NK-92 (cell line): ENCODE data around the gene SPAG17.

Experiments
- DNase-seq: peaks from one replicate; lab custom pipeline; 2025; ENCODE audit not compliant: unreplicated experiment; lab: John Stamatoyannopoulos, UW

SPAG17 gene

DNA sequence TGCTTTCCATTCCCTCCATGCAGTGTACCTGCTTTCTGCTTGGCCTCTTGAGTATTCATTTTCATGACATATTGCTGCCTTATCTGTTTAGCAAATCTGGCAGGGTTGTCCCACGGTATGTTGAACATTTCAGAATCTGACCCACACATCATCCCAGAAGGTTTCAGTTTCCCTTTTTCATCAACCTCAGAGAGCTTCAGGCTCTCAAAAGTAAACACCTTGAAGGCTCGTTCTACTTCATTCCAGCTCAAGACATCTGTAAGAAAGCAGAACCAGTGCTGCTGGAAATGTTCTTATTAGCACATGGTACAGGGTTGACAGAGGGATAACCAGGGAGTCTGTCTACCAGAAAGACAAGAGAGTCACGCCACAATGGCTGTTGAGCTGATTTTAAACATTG is 103.6 kb downstream of the SPAG17 start:
- DNase-seq = no peak

DNA sequence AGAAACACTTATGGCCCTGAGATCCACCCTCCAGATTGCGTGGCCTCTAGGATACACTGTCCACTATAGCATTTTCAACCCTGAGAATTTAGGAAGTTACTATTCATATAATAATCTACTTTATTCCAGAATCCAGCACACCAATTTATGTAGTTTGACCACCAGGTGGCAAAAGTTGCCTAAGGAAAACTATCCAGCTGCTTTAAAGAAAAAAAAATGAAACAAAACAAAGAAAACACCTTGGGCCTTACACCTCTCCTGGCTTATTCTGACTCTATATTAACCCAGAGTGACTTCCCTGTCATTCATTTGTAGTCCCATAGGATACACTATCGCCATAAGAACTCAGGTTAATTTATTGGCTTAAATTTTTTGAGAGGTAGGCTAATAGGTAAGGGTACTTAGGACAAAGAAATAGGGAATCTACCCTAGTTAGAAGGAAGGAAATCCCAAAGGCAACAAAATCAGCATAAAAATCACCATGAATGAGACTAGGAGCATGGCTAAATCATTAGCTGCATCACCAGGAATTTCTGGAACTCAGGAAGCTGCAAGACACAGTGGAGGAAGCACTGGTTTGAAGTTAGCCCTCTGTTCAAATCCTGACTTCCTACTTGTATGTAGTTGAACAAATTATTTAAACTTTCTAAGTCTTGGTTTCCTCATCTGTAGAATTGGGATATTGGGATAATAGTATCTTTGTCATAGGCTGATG is 107.5 kb downstream of the SPAG17 start:
- DNase-seq = no peak

DNA sequence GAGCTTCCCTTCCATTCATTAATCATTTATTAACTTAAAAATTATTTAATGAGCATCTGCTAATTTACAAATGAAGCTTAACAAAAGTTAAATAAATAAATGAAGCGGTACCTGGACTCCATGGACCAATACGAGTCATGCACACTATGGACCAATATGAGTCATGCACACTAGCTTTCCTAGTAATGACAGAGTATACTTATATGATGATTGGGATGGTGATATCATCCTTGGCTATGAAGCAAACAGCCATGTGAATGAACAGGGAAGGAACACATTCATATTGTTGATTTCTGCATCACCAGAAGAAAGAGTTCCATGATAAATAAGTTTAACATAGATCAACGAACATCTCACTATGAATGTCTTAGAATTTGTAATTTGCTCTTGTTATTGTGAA is 109.9 kb downstream of the SPAG17 start:
- DNase-seq = no peak

DNA sequence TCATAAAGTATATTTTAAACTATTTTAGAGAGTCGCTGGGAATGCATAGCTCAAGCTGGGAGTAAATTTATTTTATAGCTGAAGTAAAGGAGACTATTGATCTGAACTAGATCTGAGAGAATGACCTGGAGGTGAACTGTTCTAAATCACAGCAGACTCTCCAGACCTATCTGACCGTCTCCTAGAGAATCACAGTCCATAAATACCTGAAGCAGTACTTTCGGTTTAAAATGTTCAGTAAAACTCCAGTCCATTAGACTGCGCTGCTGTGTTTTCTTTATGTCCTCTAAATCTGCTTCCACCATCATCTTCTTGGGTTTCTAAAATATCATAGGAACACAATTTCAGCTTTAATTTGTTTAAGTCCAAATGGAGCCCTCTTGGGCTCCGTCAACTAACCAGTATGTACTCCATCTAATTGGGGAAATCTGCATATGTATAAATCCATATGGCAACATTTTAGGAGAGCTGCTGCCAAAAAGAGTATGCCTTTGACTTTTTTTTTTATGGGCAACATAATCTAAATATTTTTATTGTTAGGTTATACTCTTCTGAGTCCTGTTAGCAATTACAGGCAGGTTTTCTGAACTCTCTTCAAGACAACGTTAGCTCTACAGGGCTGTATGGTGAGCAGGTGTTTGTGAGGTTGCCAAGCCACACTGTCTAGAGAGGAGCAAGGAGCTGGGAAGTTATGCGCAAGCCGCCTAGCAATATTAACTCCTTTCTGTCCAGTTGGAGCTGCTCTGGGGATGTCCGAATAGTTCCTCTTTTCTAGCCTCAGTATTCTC is 111.2 kb downstream of the SPAG17 start:
- DNase-seq = no peak

DNA sequence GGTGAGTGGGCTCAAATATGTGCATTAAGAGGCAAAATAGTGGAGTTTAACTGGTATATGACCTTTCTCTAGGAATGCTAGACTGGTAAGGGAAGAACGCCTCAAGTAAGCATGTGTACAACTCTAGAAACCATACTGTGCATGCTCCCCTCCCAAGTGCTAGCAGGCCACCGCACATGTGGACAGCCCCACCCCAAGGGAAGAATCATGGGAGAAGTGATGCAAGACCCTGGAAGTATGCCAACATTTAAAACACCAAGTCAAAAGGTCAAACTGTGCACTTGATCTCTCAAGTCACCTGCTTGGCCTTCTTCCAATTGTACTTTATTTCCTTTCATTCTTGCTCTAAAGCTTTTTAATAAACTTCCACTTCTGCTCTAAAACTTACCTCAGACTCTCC is 135.0 kb downstream of the SPAG17 start:
- no peak for DNase-seq

DNA sequence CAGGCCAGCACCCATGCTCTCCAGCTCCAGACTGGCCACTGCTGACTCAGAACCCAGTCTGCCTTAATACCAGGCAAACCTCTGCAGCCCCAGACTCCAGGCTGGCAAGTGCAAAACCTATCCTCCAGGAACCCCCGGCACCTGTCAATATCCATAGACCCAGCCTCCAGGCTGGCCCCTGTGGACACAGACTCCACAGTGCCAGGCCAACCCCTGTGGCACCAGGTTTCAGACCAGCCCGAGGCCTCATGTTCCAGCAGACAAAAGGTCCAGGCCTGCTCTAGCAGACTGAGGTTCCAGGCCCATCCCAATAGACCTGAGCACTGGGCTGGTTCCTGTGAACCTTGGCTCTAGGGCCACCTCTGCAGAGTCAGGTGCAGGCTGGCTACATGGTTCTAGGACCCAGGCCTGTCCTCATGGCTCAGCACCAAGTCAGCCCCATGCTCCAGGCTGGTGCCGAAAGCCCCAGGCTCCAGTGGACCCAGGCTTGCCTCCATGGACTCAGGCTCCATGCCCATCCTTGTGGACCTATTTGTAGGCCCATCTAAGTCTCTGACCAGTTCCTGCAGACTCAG is 137.3 kb downstream of the SPAG17 start:
- DNase-seq = no peak

DNA sequence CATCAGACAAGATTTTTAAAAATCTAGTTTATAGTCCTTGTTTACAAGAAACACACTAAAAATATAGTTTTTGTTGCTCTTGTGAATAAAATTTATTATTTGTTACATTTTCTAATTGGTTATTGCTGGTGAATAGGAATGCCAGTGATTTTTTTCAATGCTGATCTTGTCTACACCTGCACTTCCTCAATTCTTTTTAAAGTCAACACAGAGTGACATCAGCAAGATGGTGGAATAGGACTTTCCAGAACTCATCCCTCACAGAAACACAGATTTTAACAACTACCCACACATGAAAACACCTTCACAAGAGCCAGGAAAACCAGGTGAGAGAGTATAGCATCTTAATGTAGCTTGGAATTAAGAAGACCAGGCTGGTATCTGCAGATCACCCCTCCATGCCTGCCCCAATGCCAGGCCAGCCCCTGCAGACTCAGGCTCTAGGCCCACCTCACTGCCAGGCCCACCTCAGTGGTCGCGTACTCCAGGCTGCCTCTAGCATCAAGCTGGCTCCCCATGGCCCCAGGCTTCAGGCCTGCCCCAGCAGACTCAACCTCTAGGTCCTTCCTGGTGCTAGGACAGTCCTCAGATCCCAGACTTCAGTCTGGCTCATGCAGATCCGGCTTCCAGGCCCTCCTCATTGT is 137.9 kb downstream of the SPAG17 start:
- no peak for DNase-seq

DNA sequence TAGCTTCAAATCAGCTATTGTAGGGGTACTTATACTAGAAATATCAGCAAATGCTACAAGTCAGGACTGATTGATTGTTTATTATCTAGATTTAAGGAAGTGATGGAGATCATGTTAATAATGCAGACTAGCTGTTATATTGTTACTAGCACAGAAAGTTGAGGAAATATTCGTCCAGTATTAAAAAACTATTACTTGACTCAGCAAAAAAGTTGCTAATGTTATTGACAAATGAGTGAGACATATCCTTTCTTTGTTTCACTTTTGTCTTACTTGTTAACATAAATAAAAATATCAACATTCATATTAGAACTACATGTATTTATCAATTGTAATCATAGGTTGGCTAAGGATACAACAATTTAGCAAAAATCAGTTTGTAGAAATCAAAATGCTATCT is 141.4 kb downstream of the SPAG17 start:
- no peak for DNase-seq

DNA sequence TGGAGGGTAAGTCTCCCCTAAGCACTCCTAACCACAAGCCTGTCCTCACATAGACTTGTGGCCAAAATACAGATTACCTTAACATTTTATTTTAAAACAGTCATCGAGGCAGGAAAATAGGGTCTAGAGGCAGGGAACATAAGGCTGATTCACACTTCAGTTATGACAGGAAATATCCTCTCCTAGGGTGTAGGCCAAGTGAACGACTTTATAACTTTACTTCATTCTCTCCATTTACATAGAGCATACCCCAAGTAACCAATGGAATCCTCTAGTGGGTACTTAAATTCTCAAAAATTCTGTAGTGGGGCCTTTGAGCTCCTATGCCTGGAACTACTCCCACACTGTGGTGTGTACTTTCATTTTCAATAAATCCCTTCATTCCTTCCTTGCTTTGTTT is 142.5 kb downstream of the SPAG17 start:
- DNase-seq = no peak

DNA sequence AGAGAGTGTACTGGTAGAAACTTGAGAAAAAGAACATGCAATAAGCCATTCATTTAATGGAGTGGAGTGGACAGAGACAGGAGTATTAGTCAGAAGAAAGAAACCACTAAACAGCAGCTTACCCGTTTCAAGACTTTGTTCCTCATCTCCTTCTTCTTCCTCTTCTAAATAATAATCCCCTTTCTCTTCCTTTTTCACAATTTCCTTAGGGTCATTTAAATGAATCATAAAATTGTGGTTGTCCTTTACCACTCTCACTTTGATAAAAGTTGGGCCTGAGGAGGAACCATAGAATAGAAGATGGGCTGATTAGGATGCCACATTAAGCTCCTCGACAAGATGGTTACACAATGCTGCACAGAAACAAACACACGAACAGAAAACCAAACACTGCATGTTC is 145.9 kb downstream of the SPAG17 start:
- DNase-seq = no peak

DNA sequence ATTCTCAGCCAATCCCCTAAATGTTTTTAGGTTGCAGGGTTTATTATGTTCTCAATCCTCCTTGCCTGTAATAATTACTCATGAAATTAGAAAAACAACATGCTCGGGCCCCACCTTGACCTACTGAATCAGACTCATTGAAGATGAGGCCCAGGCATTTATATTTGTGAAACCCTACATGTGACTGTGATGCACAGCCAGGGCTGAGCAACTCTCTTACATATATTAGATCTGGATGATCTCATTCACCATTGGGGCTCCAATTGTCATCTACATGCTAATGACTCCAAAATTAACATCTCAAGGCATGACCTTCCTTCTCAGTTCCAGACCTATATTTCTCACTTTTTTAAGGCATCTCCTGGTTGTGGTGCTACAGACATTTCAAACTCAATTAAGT is 152.1 kb downstream of the SPAG17 start:
- DNase-seq = no peak

DNA sequence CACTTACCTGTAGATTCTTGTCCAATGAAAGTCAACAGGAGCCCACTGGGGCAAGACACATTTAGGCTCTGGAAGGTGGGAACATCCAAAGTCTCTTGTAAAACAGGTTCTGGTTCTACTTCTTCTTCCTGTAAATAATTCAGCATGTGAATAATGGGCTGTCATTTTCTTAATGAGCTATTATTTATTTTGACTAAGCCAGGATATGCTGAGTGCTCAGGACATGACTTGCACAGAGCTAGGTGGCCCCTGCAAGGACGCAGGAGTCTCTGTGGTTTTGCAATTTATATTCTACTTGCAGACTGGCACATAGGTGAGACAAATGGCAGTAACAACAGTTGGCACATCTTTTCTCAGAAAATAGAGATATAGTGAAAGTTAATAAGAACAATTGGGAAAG is 156.8 kb downstream of the SPAG17 start:
- no peak for DNase-seq

DNA sequence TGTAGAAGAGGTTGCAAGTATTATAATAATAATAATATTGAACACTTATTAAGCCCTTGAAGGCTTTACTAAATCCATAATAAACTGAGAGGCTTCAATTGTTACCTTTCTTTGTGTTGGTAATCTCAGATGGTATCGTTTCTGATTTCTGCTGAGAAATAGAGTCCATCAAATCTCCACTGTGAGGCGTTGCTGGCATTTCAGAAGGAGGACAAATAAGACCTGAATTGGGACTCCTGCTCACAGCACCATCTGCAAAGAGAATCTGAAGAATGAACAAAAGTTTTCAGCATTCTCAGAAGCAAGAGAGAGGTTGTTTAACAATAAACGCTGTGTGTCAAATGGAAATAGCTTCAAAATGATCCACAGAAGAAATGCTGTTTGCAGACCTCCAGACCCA is 161.8 kb downstream of the SPAG17 start:
- no peak for DNase-seq

DNA sequence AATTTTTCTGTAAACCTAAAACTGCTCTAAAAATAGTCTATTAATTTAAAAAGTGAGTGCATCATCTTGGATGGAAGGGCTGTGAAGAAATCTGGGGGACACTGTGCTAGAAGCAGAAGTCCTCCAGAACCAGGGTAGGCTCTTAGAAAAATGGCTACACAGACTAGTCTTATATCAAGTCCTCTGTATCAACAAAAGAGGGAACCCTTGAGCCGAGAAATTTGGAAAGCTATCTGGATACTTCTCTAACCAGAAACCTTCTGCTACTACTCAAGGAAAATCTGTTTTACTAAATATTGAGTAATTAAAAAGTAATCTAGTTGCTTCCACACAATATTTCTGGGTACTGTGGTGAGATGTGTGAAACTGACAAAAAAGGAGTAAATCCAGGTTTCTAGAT is 163.4 kb downstream of the SPAG17 start:
- DNase-seq = no peak

DNA sequence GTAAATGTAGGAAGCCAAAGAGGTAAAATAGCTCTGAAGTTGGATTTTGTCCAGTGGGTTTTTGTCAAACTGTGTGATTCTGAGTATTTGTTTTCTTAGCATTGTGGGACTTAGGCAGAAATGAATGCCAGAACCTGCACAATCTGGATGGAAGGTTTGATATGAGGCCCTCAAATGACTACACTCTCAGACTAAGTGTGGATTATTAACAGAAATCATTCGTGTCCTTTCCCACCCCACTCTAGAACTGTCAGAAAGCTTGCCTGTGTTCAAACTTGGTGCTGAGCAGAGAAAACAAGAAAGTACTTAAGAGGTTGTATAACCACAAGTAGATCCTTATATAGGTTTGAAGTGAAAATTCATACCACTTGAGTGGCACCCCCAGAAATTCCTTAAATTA is 167.0 kb downstream of the SPAG17 start:
- DNase-seq = no peak

DNA sequence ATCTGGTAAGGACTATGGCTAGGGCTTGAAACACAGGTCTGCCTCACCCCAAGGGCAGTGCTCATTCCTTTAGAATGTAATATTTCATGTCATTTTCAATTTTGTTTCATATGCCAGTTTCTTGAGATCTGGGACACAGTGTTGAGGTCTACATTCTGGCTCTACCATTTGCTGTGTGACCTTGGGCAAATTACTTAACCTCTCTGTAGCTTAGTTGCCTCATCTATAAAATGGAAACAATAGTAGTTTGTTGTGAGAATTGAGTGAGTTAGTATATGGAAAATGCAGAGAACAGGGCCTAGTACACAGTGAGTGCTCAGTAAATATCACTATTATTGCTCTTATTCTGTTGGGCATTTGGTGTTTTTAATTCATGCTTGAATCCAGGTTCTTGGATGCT is 171.1 kb downstream of the SPAG17 start:
- DNase-seq = no peak

DNA sequence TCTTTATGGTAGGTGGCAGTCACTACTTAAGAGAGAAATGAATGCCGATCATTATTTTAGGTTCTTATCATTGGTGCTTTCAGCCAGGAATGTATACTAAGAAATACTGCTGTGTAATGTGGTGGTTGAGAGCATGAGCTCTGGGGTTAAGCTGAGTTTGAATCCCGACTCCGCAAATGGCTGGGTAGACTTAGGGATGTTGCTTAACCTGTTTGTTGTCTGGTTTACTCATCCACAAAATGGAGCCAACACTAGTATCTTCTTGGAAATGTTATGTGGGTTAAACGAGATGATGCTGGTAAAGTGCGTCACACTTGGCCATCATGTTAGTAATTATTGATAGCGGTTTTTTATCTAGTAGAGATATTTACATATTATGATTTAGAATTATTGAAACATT is 171.7 kb downstream of the SPAG17 start:
- no peak for DNase-seq

DNA sequence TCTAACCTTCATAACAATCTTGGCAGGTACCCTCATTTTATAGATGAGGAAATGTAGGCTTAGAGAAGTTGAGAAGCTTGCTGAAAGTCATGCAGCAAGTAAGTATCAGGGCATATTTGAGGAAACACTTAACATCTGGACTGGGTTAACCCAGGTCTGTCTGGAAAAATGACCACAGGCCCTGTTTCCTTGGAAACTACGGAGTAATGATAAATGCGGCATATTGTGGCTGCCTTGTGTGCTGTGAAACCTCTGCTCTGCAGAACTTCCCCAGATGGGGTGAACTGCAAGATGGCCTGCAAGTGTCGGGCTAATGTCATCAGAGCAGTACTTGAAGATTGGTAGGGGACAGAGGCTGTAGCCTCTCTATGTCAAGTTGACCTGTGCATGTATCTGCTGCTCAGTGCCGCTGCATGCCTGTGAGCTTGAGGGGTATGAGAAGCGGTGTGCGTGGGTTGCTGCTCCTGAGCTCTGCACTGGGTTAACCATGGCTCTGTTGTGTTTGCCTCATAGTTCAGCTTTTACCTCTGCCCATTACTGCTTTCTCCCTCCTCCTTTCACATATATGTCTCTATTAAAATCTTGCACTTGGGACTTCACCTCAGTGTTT is 172.4 kb downstream of the SPAG17 start:
- no peak for DNase-seq

DNA sequence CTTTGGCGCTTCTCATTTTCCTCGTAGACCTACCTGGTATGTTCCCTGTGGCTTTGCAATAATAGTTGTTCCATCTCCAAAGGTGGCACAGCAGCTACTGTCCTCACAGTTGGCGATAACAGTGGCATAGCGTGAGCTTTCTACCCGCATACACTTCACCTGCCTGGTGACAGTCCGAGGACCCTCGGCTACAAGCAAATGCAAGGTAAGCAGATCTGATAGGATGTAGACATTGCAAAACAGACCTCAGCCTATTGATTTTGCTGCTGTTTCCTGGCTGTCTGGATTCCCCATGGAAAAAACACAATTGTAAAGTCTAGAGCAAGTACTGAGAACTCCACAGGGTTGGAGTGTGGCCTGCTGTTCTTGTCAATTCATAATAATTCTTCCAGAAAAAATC is 177.0 kb downstream of the SPAG17 start:
- DNase-seq = no peak

DNA sequence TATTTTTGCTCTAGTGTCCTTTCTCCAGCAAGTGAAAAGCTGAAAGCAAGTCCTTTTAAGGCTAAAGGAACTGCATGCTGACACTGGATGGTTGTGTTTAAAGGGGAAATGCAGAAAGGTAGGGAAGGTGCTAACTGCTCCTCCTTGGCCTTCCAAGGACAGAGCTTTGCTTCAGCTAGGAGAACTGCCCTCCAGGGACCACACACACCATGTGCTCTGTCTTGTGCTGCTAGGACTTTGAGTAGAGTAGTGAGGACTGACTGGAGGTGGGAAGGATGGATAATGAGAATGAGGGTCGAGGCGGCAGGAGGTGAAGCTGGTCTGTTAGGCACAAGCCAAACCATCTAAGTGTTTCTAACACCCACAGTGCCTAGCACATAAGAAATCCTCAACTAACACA is 177.6 kb downstream of the SPAG17 start:
- no peak for DNase-seq

DNA sequence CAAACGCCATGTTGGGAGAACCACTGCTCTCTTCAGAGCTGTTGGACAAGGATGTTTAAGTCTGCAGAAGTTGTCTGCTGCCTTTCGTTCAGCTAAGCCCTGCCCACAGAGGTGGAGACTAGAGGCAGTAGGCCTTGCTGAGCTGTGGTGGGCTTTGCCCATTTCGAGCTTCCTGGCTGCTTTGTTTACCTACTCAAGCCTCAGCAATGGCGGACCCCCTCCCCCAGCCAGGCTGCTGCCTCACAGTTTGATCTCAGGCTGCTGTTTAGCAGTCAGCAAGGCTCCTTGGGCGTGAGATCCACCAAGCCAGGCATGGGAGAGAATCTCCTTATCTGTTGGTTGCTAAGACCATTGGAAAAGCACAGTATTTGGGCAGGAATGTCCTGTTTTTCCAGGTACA is 180.7 kb downstream of the SPAG17 start:
- no peak for DNase-seq

DNA sequence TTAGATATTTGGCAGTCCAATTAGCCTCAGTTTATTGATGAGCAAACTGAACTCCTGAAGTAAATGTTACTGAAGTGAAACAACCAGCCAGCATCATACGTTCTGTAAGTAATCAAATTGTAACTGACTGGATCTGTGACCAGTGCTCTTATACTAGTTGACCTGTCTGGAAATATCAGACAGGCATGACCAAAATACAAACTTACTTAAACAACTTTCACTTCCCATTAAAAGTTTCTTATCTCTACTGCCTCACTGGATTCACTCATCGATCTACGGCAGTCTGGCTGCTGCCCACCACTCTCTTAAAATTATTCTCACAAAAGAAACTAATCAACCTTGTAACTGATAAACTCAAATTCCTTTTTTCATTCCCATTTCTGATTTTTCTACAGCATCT is 199.1 kb downstream of the SPAG17 start:
- DNase-seq = no peak
